Spleen (tissue), 11 donors: ENCODE measurements around the gene PIGU. TPM values are rescaled to one million over a fixed set of nuclear protein-coding genes. Genes with fewer than 3 reads are reported as not detected.

Source experiments
- DNase-seq: peaks from one replicate; pipeline ENCODE4 v3.0.0-alpha.2; 2020
- H3K27ac ChIP-seq, 8 donors: fragments of 200-600 bp; sonication (generic) in 7 of 8; 1 replicate in 4 of 8; 2 replicates in 4 of 8; pipeline versions ENCODE4 v1.5.0 to v1.8.0; 2016 to 2021; ENCODE audit warnings: inconsistent platforms in 4 of 8, mild to moderate bottlenecking in 4 of 8, moderate library complexity in 1 of 8
- H3K27me3 ChIP-seq, 7 donors: fragments of 200-600 bp; sonication (generic) in 6 of 7; replicated peaks in 1 of 7; 1 replicate in 4 of 7; 2 replicates in 3 of 7; pipeline versions ENCODE4 v1.5.0 to v1.8.0; 2016 to 2021; ENCODE audit warnings: inconsistent platforms in 3 of 7, mild to moderate bottlenecking in 1 of 7
- H3K36me3 ChIP-seq, 6 donors: fragments of 200-600 bp; sonication (generic) in 5 of 6; 1 replicate in 4 of 6; 2 replicates in 2 of 6; pipeline versions ENCODE4 v1.5.0 to v1.8.0; 2016 to 2021; ENCODE audit warnings: inconsistent platforms in 2 of 6
- H3K4me1 ChIP-seq, 6 donors: fragments of 200-600 bp; sonication (generic) in 5 of 6; 1 replicate in 3 of 6; 2 replicates in 3 of 6; pipeline versions ENCODE4 v1.5.0 to v1.8.0; 2016 to 2021; ENCODE audit warnings: inconsistent platforms in 3 of 6
- H3K4me3 ChIP-seq, 8 donors: fragments of 200-600 bp; sonication (generic) in 7 of 8; 1 replicate in 4 of 8; 2 replicates in 4 of 8; pipeline versions ENCODE4 v1.5.0 to v1.8.0; 2016 to 2021; ENCODE audit warnings: inconsistent platforms in 4 of 8, mild to moderate bottlenecking in 4 of 8, moderate library complexity in 2 of 8
- H3K9me3 ChIP-seq, 8 donors: fragments of 200-600 bp; sonication (generic) in 7 of 8; 1 replicate in 4 of 8; 2 replicates in 4 of 8; pipeline versions ENCODE4 v1.5.0 to v1.8.0; 2016 to 2021; ENCODE audit warnings: inconsistent platforms in 4 of 8
- CTCF ChIP-seq, 11 experiments: fragments of 200-600 bp in 7 of 11; fragments of 450-650 bp in 4 of 11; sonication (generic) in 4 of 11; IDR thresholded peaks in 8 of 11; conservative IDR thresholded peaks in 3 of 11; 1 replicate in 7 of 11; 2 replicates in 4 of 11; pipeline versions ENCODE4 v1.4.0 to v1.8.0; 2016 to 2021; ENCODE audit warnings: antibody characterized with exemption in 11 of 11, inconsistent platforms in 4 of 11, mild to moderate bottlenecking in 1 of 11
- POLR2A ChIP-seq, 3 donors: fragments of 450-650 bp; IDR thresholded peaks; one replicate each; pipeline ENCODE4 v1.5.1; 2017; ENCODE audit warnings: antibody characterized with exemption in 3 of 3, mild to moderate bottlenecking in 1 of 3
- POLR2AphosphoS5 ChIP-seq, 3 donors: sonication (generic); formaldehyde crosslinking; IDR thresholded peaks; one replicate each; pipeline ENCODE4 v1.5.1; 2017; ENCODE audit warnings: antibody characterized with exemption in 3 of 3
- WGBS, 5 donors: extraction: QIAGEN DNeasy Blood & Tissue Kit in 3 of 5; methylation state at CpG; one replicate each; pipeline versions ENCODE4 v1.1.5 to v1.1.7; 2013 to 2018; 5-methylcytosine and 5-hydroxymethylcytosine counted together
- intact Hi-C: fragments of 100-400 bp; cut with DNase I; formaldehyde crosslinking; loops from one replicate; pipeline ENCODE4 v1.15.0; 2023; ENCODE audit warnings: low total_unique reads
- polyA plus RNA-seq, 3 donors: library from polyadenylated mRNA; stranded (reverse); fragments of 200-250 nt; gene quantifications; one replicate each; pipeline ENCODE4 v1.2.1, GENCODE V29; 2013
- total RNA-seq, 7 donors: library from RNA; depleted of rRNA in 3 of 7; stranded (reverse); fragments of >200 nt in 3 of 7; fragmentation: NEBNext Ultra II Directional in 4 of 7; extraction: Animal tissue kit (Norgen Biotek cat#: 25700) in 4 of 7; gene quantifications; one replicate each; pipeline versions ENCODE4 v1.1.0 to v1.2.1, GENCODE V29; 2016 to 2021
- donor health status: healthy with polysubstance abuse.
- donor health status: DM: no; HTN: no; CAD: no; lungs with moderate emphysema.
- donor health status: DM: no; HTN: no; CAD: no.
- donor health status: Bipolar disorder and iron deficiency.
- donor health status: healthy.
- donor health status: DM: no; HTN: no; CAD: no.
- donor health status: DM: yes; HTN: yes; CAD: no.

Gene PIGU
- total and polyA plus RNA-seq, 10 donors, result 10.0 to 20.4 (median 14.5) TPM

- Histone ChIP-seq H3K27ac (peak within 1 kb of the TSS; percentile 82 to 100 (median 99)), H3K4me3 (peak within 1 kb of the TSS; percentile 63 to 79 (median 71)), H3K9me3 (no peaks in the 10 kb centered on the region), H3K27me3 (no peaks in the 10 kb centered on the region), H3K36me3 (no peaks in the 10 kb centered on the region), H3K4me1 (peaks cover 7 to 62% (median 39%) of the 10 kb centered on the region in 6 donors)
- intact Hi-C loops, result loop anchor here (5.0 kb wide), 2 partner anchors 162 to 392 kb away; no protein-coding TSS in a partner anchor
- peak in 4 of 11 experiments; percentile 10 to 29 (median 22) for TF ChIP-seq CTCF (IDR thresholded peaks at IDR 0.05 in 8 of 11, conservative IDR thresholded peaks at IDR 0.05 in 3 of 11)
- peak in 1 of 3 donors; percentile 35 for TF ChIP-seq POLR2A (IDR thresholded peaks at IDR 0.05)
- peak; percentile 77 to 88 (median 83) for TF ChIP-seq POLR2AphosphoS5 (IDR thresholded peaks at IDR 0.05)
- WGBS, 5 donors, result 1 to 4% (median 2%) methylated on average over 15 to 82 of the region's 82 CpGs
- DNase-seq, result peak; percentile 95
Observed at GRCh38 chr20:34704177-34705007, 27.5 kb upstream of the PIGU start, which contains the start of gene TP53INP2. Gene TP53INP2, plus strand, starts transcription at chr20:34704344. Its CDS starts 4,396 bp downstream, at chr20:34708740.

- Histone ChIP-seq H3K9me3 (no peaks in the 10 kb centered on the region), H3K4me1 (peaks cover 7 to 54% (median 35%) of the 10 kb centered on the region in 6 donors), H3K27me3 (no peaks in the 10 kb centered on the region), H3K4me3 (peak overlapping the region; percentile 63 to 79 (median 71)), H3K27ac (peak overlapping the region; percentile 82 to 100 (median 99)), H3K36me3 (no peaks in the 10 kb centered on the region)
- TF ChIP-seq POLR2A (IDR thresholded peaks at IDR 0.05) (no peak), CTCF (IDR thresholded peaks at IDR 0.05 in 8 of 11, conservative IDR thresholded peaks at IDR 0.05 in 3 of 11) (no peak), POLR2AphosphoS5 (IDR thresholded peaks at IDR 0.05) (no peak)
- DNase-seq, result no peak
- intact Hi-C loops, result no loop called here
- 0 to 3% (median 2%) methylated on average over 29 to 38 of the region's 38 CpGs for WGBS, 5 donors
Observed at GRCh38 chr20:34703424-34704176, 26.7 kb upstream of the PIGU start.

GRCh38 chr20:34703061-34703423, 26.1 kb upstream of the PIGU start:
- Histone ChIP-seq H3K4me1 (peaks cover 7 to 48% (median 32%) of the 10 kb centered on the region in 6 donors), H3K27ac (peak overlapping the region in 1 of 8 donors; percentile 100), H3K4me3 (peak overlapping the region in 2 of 8 donors; percentile 68 to 76), H3K36me3 (no peaks in the 10 kb centered on the region), H3K27me3 (no peaks in the 10 kb centered on the region), H3K9me3 (no peaks in the 10 kb centered on the region)
- intact Hi-C loops, result no loop called here
- no peak for TF ChIP-seq POLR2AphosphoS5 (IDR thresholded peaks at IDR 0.05)
- WGBS, 5 donors, result 38 to 50% (median 40%) methylated on average over 3 of the region's 3 CpGs
- DNase-seq, result no peak

- no peak overlapping the region for H3K27ac ChIP-seq
- DNase-seq, result no peak
- 79 to 95% (median 82%) methylated on average over 5 to 6 of the region's 6 CpGs for WGBS, 5 donors
- peaks cover 7 to 34% (median 24%) of the 10 kb centered on the region in 6 donors for H3K4me1 ChIP-seq
- no peak overlapping the region for H3K4me3 ChIP-seq
- no peaks in the 10 kb centered on the region for H3K36me3 ChIP-seq
- no peaks in the 10 kb centered on the region for H3K27me3 ChIP-seq
- H3K9me3 ChIP-seq, result no peaks in the 10 kb centered on the region
- TF ChIP-seq POLR2A (IDR thresholded peaks at IDR 0.05) (no peak), POLR2AphosphoS5 (IDR thresholded peaks at IDR 0.05) (no peak), CTCF (IDR thresholded peaks at IDR 0.05 in 8 of 11, conservative IDR thresholded peaks at IDR 0.05 in 3 of 11) (no peak)
- intact Hi-C loops, result no loop called here
Observed at GRCh38 chr20:34701405-34702085, 24.7 kb upstream of the PIGU start.
